ENCODE measurements around the gene C2CD5. TPM values are rescaled to one million over a fixed set of nuclear protein-coding genes. Genes with fewer than 3 reads are reported as not detected.
"Not testable (repeated sequence)": the region's sequence is repeated elsewhere in the genome, so short reads cannot be mapped to it uniquely, and the experiment has no call there.

C2CD5 gene
- total and polyA plus RNA-seq, 5 donors: 10.2 to 28.1 (median 22.7) TPM

DNA sequence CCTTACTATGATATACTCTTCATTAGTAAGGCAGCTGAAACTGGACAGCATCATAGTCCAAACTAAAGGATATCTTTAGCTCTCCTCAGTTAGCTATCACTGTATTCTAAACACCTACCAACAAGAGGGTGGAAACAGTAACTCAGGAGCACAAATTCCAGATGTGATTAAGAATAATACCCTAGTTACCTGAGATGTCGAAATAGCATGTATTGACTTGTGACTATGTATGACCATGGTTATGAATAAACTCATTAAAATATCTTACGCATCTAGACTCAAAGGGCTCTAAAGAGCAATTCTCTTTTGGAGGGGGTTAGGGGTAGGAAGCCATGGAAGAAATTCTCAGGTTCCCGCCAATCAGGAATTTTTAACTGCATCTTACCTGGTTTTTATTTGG lies 90.8 kb downstream of the C2CD5 start:
- Histone ChIP-seq H3K9me3 (ENCODE audit: control insufficient read depth, low read length) (no peaks in the 10 kb centered on the region), H3K4me3 (ENCODE audit: low read length) (no peak overlapping the region), H3K4me1 (ENCODE audit: control insufficient read depth, insufficient read depth, low read length) (no peaks in the 10 kb centered on the region), H3K27ac (ENCODE audit: low read length) (no peak overlapping the region), H3K27me3 (ENCODE audit: control insufficient read depth, insufficient read depth) (no peaks in the 10 kb centered on the region)
- DNase-seq (no peak), ATAC-seq (no peak)
- WGBS: over 99% methylated on average over 3 of the region's 3 CpGs
- intact Hi-C loops (cut with DNase I): no loop called here

DNA sequence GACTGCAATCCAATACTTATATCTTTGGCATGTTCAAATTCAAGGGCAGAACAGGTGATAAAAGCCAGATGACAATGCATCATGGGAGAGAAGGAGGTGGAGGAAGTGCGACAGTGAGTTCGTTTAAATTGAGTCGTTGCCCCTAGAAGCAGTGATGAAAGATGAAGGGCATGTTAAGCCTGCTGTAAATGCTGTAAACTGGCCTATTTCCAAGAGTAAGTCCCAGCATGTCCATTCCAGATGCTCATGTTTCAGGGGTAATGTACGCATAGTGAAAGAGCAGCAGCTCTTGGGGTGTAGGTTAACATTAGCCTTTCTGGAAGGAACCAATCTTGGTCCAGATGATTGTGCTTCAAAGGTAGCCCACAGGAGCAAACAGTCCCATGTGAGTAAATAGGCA lies 97.1 kb downstream of the C2CD5 start:
- no peak overlapping the region for H3K27ac ChIP-seq (ENCODE audit: low read length)
- H3K4me3 ChIP-seq (ENCODE audit: low read length): no peak overlapping the region
- ATAC-seq: no peak
- 44% methylated on average over 4 of the region's 4 CpGs for WGBS
- no peak for DNase-seq
- no peaks in the 10 kb centered on the region for H3K9me3 ChIP-seq (ENCODE audit: control insufficient read depth, low read length)
- no peaks in the 10 kb centered on the region for H3K27me3 ChIP-seq (ENCODE audit: control insufficient read depth, insufficient read depth)
- intact Hi-C loops (cut with DNase I): no loop called here
- H3K4me1 ChIP-seq (ENCODE audit: control insufficient read depth, insufficient read depth, low read length): no peaks in the 10 kb centered on the region

DNA sequence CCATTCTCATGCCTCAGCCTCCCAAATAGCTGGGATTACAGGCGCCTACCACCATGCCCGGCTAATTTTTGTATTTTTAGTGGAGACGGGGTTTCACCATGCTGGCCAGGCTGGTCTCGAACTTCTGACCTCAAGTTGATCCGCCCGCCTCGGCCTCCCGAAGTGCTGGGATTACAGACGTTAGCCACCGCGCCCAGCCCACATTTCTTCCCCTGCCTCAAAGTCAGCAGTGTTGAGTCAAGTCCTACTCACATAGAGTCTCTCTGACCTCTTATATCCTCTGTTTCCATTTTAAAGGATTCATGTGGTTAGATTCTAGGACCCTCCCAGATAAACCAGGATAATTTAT lies 100.1 kb downstream of the C2CD5 start:
- peak in 2 of 3 donors; percentile 34 to 44 for DNase-seq
- WGBS: 91% methylated on average over 11 of the region's 11 CpGs
- ATAC-seq; H3K27me3 ChIP-seq (ENCODE audit: control insufficient read depth, insufficient read depth); H3K27ac ChIP-seq (ENCODE audit: low read length); H3K9me3 ChIP-seq (ENCODE audit: control insufficient read depth, low read length); H3K4me3 ChIP-seq (ENCODE audit: low read length); H3K4me1 ChIP-seq (ENCODE audit: control insufficient read depth, insufficient read depth, low read length): not testable (repeated sequence)
- intact Hi-C loops (cut with DNase I): loop anchor here in 3 of 4 donors (5.0 kb wide), 4 partner anchors 112 to 362 kb away; partner anchors contain the start of gene ST8SIA1 (in 1 of the 3)

DNA sequence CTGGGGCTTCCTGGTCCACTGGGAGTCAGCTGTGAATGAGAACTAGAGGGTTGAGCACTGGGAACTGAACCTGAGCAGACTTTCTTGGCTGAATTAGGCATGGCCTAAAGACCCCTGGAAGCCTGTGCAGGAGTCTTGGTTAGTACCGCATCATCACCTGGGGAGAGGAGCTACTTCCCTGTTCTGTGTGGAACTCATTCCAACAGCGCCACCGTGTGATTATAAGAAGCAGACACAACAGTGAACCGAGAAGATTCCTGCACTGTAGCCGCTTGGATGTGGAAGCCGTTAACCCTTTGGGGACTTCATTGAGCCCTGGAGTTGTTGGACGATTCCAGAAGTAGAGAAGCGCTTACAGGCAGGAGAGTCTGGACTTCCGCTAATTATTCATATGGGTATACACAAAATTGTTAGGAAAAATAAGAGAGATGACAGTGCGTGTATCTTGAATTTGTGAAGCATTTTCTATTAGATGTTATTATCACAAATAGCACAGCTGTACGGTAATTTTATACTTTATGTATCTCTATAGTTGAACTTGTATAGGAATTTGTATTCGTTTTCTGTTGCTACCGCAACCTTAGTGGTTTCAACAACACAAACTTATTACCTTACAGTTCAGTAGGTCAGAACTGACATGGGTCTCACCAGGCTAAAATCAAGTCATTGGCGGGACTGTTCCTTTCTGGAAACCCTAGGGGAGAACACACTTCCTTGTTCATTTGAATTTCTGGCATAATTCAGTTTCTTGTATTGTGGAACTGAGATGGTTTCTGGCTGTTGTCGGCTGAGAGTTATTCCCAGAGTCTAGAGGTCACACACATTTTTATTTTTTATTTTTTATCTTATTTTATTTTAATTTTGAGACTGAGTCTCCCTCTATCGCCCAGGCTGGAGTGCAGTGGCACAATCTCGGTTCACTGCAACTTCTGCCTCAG lies 100.7 kb downstream of the C2CD5 start:
- DNase-seq (peak; percentile 41 to 62 (median 53)), ATAC-seq (peak; percentile 97)
- intact Hi-C loops (cut with DNase I): loop anchor here in 3 of 4 donors (5.0 kb wide), 4 partner anchors 111 to 361 kb away; partner anchors contain the start of gene ST8SIA1 (in 1 of the 3)
- no peak overlapping the region for H3K4me3 ChIP-seq (ENCODE audit: low read length)
- WGBS: 21% methylated on average over 17 of the region's 17 CpGs
- no peaks in the 10 kb centered on the region for H3K9me3 ChIP-seq (ENCODE audit: control insufficient read depth, low read length)
- H3K27ac ChIP-seq (ENCODE audit: low read length): no peak overlapping the region
- no peaks in the 10 kb centered on the region for H3K4me1 ChIP-seq (ENCODE audit: control insufficient read depth, insufficient read depth, low read length)
- no peaks in the 10 kb centered on the region for H3K27me3 ChIP-seq (ENCODE audit: control insufficient read depth, insufficient read depth)

DNA sequence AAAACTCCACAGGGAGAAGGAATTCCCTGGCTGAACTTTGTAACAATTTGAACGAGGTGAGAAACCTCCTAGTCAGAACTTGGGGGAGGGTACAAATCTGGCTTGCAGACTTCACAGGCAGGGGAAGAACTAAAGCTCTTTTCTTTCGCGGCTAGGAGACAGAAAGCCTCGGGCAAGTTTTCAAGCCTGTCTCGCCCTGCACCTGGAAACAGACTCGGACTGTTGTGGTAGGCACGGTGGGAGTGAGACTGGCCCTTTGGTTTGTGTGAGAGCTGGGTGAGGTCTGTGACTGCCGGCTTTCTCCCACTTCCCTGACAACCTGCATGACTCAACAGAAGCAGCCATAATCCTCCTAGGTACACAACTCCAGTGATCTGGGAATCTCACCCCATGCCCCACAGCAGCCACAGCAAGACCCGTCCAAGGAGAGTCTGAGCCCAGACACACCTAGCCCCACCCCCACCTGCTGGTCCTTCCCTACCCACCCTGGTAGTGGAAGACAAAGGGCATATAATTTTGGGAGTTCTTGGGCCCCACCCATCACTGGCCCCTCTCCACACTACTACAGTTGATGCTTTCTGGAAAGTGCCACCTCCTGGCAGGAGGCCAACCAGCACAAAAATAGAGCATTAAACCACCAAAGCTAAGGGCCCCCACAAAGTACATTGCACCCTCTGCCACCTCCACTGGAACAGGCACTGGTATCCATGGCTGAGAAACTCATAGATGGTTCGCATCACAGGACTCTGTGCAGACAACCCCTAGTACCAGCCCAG lies 107.1 kb downstream of the C2CD5 start:
- ATAC-seq (no peak), DNase-seq (peak in 1 of 3 donors; percentile 20)
- Histone ChIP-seq H3K9me3 (ENCODE audit: control insufficient read depth, low read length) (no peaks in the 10 kb centered on the region), H3K27me3 (ENCODE audit: control insufficient read depth, insufficient read depth) (no peaks in the 10 kb centered on the region), H3K27ac (ENCODE audit: low read length) (no peak overlapping the region), H3K4me1 (ENCODE audit: control insufficient read depth, insufficient read depth, low read length) (peaks cover 1% of the 10 kb centered on the region), H3K4me3 (ENCODE audit: low read length) (no peak overlapping the region)
- intact Hi-C loops (cut with DNase I): loop anchor here in 1 of 4 donors (5.0 kb wide), 1 partner anchor 350 kb away; no protein-coding TSS in a partner anchor
- 65% methylated on average over 10 of the region's 10 CpGs for WGBS

DNA sequence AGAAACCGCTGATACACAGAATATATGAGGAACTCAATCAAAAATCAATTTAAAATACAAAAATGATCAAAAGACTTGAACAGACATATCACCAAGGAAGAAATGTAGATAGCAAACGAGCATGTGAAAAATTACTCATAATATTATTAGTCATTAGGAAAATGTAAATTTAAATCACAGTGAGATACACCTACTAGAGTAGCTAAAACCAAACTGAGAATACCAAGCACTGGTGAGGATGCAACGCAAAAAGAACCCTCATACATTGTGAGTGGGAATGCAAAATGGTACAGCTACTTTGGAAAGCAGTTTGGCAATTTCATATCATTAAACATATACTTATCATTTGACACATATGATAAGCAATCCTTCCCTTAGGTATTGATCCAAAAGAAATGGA lies 108.8 kb downstream of the C2CD5 start:
- Histone ChIP-seq H3K27ac (ENCODE audit: low read length) (no peak overlapping the region), H3K4me3 (ENCODE audit: low read length) (no peak overlapping the region), H3K4me1 (ENCODE audit: control insufficient read depth, insufficient read depth, low read length) (peaks cover 1% of the 10 kb centered on the region), H3K27me3 (ENCODE audit: control insufficient read depth, insufficient read depth) (no peaks in the 10 kb centered on the region), H3K9me3 (ENCODE audit: control insufficient read depth, low read length) (no peaks in the 10 kb centered on the region)
- intact Hi-C loops (cut with DNase I): loop anchor here in 1 of 4 donors (5.0 kb wide), 1 partner anchor 348 kb away; no protein-coding TSS in a partner anchor
- 82% methylated on average over 3 of the region's 3 CpGs for WGBS
- no peak for DNase-seq
- ATAC-seq: no peak

DNA sequence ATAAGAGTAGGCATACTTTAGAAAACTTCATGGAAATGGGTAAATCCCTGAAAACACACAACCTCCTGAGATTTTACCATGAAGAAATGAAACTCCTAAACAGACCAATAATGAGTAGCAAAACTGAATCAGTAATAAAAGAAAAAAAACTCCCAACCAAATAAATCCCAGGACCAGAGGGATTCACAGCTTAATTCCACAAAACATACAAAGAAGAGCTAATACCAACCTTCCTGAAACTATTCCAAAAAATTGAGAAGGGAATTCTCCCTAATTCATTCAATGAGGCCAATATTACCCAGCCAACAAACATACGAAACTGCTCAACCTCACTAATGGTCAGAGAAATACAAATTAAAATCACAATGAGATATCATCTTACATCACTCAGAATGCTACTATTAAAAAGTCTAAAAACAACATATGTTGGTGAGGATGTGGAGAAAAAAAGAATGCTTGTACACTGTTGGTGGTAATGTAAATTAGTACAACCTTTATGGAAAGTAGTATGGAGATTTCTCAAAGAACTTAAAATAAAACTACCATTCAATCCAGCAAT lies 112.6 kb downstream of the C2CD5 start:
- DNase-seq (no peak), ATAC-seq (no peak)
- no peaks in the 10 kb centered on the region for H3K9me3 ChIP-seq (ENCODE audit: control insufficient read depth, low read length)
- H3K4me1 ChIP-seq (ENCODE audit: control insufficient read depth, insufficient read depth, low read length): peaks cover under 1% of the 10 kb centered on the region
- no peak overlapping the region for H3K27ac ChIP-seq (ENCODE audit: low read length)
- intact Hi-C loops (cut with DNase I): no loop called here
- no peak overlapping the region for H3K4me3 ChIP-seq (ENCODE audit: low read length)
- WGBS: 60% methylated on average over 1 of the region's 1 CpG
- H3K27me3 ChIP-seq (ENCODE audit: control insufficient read depth, insufficient read depth): no peaks in the 10 kb centered on the region

DNA sequence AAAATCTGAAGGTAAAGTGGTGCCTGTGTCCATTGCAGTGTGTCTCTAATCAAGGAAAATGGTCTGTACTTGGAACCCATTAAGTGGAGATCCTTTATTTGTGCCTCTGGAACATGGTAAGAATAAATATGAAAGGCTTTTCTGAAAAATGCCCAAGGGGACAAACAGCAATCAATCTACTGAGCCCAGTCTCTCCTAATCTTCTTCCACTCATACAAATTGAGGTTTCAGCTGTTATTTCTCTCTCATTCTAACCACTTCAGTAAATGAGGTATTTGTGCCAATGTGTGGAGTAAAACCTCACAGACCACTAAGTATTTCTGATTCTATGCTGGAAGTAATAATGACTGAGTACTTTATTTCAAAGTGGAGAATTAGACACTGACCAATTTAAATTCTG lies 127.5 kb downstream of the C2CD5 start:
- H3K4me3 ChIP-seq (ENCODE audit: low read length): no peak overlapping the region
- intact Hi-C loops (cut with DNase I): no loop called here
- H3K27me3 ChIP-seq (ENCODE audit: control insufficient read depth, insufficient read depth): no peaks in the 10 kb centered on the region
- no peaks in the 10 kb centered on the region for H3K9me3 ChIP-seq (ENCODE audit: control insufficient read depth, low read length)
- ATAC-seq: no peak
- H3K27ac ChIP-seq (ENCODE audit: low read length): no peak overlapping the region
- no peaks in the 10 kb centered on the region for H3K4me1 ChIP-seq (ENCODE audit: control insufficient read depth, insufficient read depth, low read length)
- no peak for DNase-seq

DNA sequence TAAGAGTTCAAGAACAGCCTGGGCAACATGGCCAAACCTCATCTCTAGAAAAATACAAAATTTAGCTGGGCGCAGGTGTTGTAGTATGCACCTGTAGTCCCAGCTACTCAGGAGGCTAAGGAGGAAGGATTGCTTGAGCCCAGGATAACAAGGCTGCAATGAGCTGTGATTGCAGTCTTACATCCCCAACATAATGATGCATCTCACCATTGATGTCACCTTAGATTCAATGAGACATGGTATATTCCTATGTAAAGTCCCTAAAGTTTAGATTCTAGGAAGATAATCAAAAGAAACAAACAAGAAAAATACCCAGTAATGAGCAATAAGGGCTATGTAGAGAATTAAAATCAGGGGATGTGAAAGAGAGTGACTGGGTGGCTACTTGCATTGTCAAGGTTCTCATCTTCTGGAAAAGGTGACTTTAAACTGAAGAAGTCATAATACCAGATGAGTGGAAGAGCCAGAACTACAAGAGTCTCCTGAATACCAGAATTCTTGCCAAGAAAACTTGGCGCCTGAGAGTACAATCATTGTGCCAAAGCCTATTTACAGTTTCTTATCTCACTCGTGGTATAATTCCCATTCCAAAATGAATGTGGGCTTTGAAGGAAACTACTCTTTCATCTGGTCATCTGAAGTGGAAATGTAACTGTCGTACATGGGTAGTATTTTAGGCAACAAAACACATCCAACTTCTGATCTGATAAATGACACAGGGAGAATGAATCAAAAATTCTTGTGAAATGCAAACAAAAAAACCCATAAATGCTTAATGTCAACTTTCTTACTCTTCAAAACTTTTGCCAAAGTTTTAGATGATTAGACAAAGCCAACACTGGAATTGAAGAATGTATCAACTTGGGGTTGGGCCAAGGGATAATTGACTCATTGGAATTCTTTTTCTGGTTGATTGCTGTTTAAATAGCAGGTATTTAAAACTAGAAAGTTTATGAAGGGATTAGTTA lies 128.7 kb downstream of the C2CD5 start:
- H3K9me3 ChIP-seq (ENCODE audit: control insufficient read depth, low read length): no peaks in the 10 kb centered on the region
- peak overlapping the region; percentile 62 for H3K27ac ChIP-seq (ENCODE audit: low read length)
- 31% methylated on average over 4 of the region's 4 CpGs for WGBS
- H3K4me3 ChIP-seq (ENCODE audit: low read length): no peak overlapping the region
- ATAC-seq (peak; percentile 79 to 87), DNase-seq (no peak)
- H3K27me3 ChIP-seq (ENCODE audit: control insufficient read depth, insufficient read depth): no peaks in the 10 kb centered on the region
- intact Hi-C loops (cut with DNase I): no loop called here
- H3K4me1 ChIP-seq (ENCODE audit: control insufficient read depth, insufficient read depth, low read length): no peaks in the 10 kb centered on the region

DNA sequence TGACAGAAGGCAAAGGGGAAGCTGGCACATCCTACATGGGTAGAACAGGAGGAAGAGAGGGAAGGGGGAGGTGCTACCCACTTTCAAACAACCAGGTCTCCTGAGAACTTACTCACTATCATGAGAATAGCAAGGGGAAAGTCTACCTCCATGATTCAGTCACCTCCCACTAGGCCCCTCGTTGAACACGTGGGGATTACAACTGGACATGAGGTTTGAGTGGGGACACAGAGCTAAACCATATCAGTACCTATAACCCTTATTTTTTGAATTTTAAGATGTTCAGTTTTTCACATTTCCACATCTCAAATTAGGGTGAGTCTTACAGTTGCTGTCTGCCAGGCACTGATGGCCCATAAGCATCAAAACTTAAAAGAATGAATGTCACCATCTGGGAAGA lies 129.6 kb downstream of the C2CD5 start:
- H3K27ac ChIP-seq (ENCODE audit: low read length): no peak overlapping the region
- DNase-seq (peak in 1 of 3 donors; percentile 10), ATAC-seq (no peak)
- H3K9me3 ChIP-seq (ENCODE audit: control insufficient read depth, low read length): no peaks in the 10 kb centered on the region
- H3K4me1 ChIP-seq (ENCODE audit: control insufficient read depth, insufficient read depth, low read length): no peaks in the 10 kb centered on the region
- H3K4me3 ChIP-seq (ENCODE audit: low read length): no peak overlapping the region
- intact Hi-C loops (cut with DNase I): no loop called here
- no peaks in the 10 kb centered on the region for H3K27me3 ChIP-seq (ENCODE audit: control insufficient read depth, insufficient read depth)
- WGBS: 97% methylated on average over 2 of the region's 2 CpGs

Data from right cardiac atrium (tissue), 5 donors.